Fibroblast of lung (primary cell): ENCODE results near the gene EFCAB5. TPM values are rescaled to one million over a fixed set of nuclear protein-coding genes. Genes with fewer than 3 reads are reported as not detected.

Experiments
- DNase-seq, 2 donors: peaks; one replicate each; pipeline versions ENCODE4 v3.0.0 to v3.0.0-alpha.2; 2010; ENCODE audit warnings: low read depth in 2 of 2
- H2AFZ ChIP-seq: 2 replicates; pipeline ENCODE4 v1.5.1; 2012; ENCODE audit warnings: low read length, control low read depth, inconsistent platforms
- H3K27ac ChIP-seq: 2 replicates; pipeline ENCODE4 v1.5.1; 2011; ENCODE audit warnings: low read length, control low read depth; ENCODE audit not compliant: insufficient read depth
- H3K27me3 ChIP-seq: 2 replicates; pipeline ENCODE4 v1.5.1; 2011; ENCODE audit warnings: mild to moderate bottlenecking, low read length; ENCODE audit not compliant: control insufficient read depth, insufficient read depth
- H3K36me3 ChIP-seq: 2 replicates; pipeline ENCODE4 v1.5.1; 2011; ENCODE audit warnings: low read length; ENCODE audit not compliant: control insufficient read depth, insufficient read depth
- H3K4me1 ChIP-seq: 2 replicates; pipeline ENCODE4 v1.5.1; 2011; ENCODE audit warnings: low read length; ENCODE audit not compliant: control insufficient read depth, insufficient read depth; ENCODE audit errors: extremely low read depth
- H3K4me2 ChIP-seq: 2 replicates; pipeline ENCODE4 v1.5.1; 2011; ENCODE audit warnings: low read length, control low read depth; ENCODE audit not compliant: insufficient read depth; ENCODE audit errors: extremely low read depth
- H3K4me3 ChIP-seq, 4 experiments: fragments of 200-600 bp in 1 of 4; sonication (generic) in 1 of 4; replicated peaks in 1 of 4; 2 replicates each; pipeline ENCODE4 v1.5.1; 2011 to 2016; ENCODE audit warnings: low read length in 4 of 4, low read depth in 3 of 4, mild to moderate bottlenecking in 3 of 4, control low read depth in 2 of 4, inconsistent platforms in 1 of 4, mixed read lengths in 1 of 4; ENCODE audit not compliant: insufficient read depth in 1 of 4; ENCODE audit errors: control extremely low read depth in 1 of 4
- H3K79me2 ChIP-seq: 2 replicates; pipeline ENCODE4 v1.5.1; 2012; ENCODE audit warnings: mild to moderate bottlenecking, low read length, inconsistent platforms; ENCODE audit not compliant: control insufficient read depth, insufficient read depth
- H3K9ac ChIP-seq: 2 replicates; pipeline ENCODE4 v1.5.1; 2011; ENCODE audit warnings: mild to moderate bottlenecking, low read length, control low read depth; ENCODE audit not compliant: insufficient read depth
- H3K9me3 ChIP-seq: 2 replicates; pipeline ENCODE4 v1.5.1; 2012; ENCODE audit warnings: low read depth, low read length; ENCODE audit not compliant: control insufficient read depth, insufficient read depth
- H4K20me1 ChIP-seq: 2 replicates; pipeline ENCODE4 v1.5.1; 2011; ENCODE audit warnings: low read length; ENCODE audit not compliant: control insufficient read depth, insufficient read depth; ENCODE audit errors: extremely low read depth
- EZH2 ChIP-seq: IDR thresholded peaks from 2 replicates; pipeline ENCODE4 v1.5.1; 2012; ENCODE audit warnings: low read length, control low read depth, mild to moderate bottlenecking; ENCODE audit errors: missing control alignments
- polyA plus RNA-seq, 2 donors: library from polyadenylated mRNA; depleted of rRNA in 1 of 2; stranded (reverse) in 1 of 2; unstranded in 1 of 2; fragments of >200 nt; gene quantifications; 2 replicates each; pipeline ENCODE4 v1.2.1, GENCODE V29; 2011 to 2012; ENCODE audit warnings: missing spikeins in 1 of 2
- total RNA-seq: library from RNA; depleted of rRNA; stranded (reverse); fragments of >200 nt; gene quantifications from 2 replicates; pipeline ENCODE4 v1.2.1, GENCODE V29; 2014
- TF ChIP-seq, protein P1 (sequence below), 2 donors: IDR thresholded peaks in 1 of 2; conservative IDR thresholded peaks in 1 of 2; 1 replicate in 1 of 2; 2 replicates in 1 of 2; pipeline ENCODE4 v1.5.1; 2011 to 2012; ENCODE audit warnings: low read length in 2 of 2, control low read depth in 1 of 2, inconsistent platforms in 1 of 2, low read depth in 1 of 2, mild to moderate bottlenecking in 1 of 2

Gene EFCAB5
- total and polyA plus RNA-seq, 2 donors (not counting 1 experiment from before 2014, with no cell fraction given): 0.14 to 0.66 TPM

DNA sequence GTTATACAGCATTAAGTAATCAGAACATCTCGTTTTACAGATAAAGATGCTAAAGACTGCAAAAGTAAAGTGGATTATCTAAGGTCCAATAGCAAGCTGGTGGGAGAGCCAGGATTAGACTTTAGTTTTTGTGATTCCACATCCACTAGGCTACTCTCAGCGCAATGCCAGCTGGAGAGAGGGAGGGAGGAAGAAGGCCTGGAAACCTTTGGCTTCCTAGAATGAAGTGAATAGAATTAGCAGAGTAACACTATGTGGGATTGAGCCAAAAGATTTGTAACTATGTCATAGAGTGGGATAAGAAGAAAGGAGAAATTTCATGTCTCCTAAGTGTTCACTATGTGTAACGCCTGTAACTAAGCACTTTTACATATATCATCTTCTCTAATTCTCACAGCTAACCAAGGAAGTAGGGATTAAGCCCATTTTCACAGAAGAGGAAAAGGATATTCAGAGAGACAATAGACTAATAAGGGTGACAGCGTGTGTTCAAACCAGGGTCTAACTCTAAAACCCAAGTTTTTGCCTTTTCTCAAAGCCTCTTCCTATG, 149.8 kb downstream of the EFCAB5 start:
- Histone ChIP-seq H3K27ac (no peak overlapping the region), H3K4me3 (no peak overlapping the region), H3K4me1 (peaks cover 5% of the 10 kb centered on the region), H2AFZ (no peak overlapping the region), H3K36me3 (no peaks in the 10 kb centered on the region), H3K4me2 (no peak overlapping the region), H3K9me3 (no peaks in the 10 kb centered on the region), H3K9ac (no peak overlapping the region), H4K20me1 (no peaks in the 10 kb centered on the region), H3K27me3 (no peaks in the 10 kb centered on the region), H3K79me2 (no peaks in the 10 kb centered on the region)
- DNase-seq: peak in 1 of 2 donors; percentile 19
- no peak for TF ChIP-seq EZH2
- TF ChIP-seq, protein P1, sequence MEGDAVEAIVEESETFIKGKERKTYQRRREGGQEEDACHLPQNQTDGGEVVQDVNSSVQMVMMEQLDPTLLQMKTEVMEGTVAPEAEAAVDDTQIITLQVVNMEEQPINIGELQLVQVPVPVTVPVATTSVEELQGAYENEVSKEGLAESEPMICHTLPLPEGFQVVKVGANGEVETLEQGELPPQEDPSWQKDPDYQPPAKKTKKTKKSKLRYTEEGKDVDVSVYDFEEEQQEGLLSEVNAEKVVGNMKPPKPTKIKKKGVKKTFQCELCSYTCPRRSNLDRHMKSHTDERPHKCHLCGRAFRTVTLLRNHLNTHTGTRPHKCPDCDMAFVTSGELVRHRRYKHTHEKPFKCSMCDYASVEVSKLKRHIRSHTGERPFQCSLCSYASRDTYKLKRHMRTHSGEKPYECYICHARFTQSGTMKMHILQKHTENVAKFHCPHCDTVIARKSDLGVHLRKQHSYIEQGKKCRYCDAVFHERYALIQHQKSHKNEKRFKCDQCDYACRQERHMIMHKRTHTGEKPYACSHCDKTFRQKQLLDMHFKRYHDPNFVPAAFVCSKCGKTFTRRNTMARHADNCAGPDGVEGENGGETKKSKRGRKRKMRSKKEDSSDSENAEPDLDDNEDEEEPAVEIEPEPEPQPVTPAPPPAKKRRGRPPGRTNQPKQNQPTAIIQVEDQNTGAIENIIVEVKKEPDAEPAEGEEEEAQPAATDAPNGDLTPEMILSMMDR (conservative IDR thresholded peaks at IDR 0.05 in 1 of 2, IDR thresholded peaks at IDR 0.05 in 1 of 2; ENCODE audit: low read depth in 1 of 2, low read length in 2 of 2): no peak

DNA sequence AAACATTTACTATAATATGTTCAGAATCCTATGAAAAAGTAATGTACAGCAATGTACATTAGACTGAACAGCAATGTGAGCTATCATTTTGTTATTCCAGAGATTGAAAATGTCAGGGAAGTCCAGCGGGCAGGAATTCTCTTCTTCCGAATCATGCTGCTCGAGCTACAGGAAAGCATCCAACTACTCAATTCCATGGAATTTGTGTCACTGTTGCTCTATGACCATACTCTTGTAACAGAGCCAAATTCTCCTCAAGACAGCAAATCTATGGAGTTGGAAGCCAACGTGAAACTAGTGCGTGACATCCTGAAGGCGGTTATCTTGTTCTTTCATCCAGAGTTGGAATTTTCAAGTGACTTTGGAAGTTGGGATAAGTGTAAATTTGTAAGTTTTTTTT, 150.3 kb downstream of the EFCAB5 start:
- Histone ChIP-seq H3K27ac (no peak overlapping the region), H2AFZ (no peak overlapping the region), H3K9me3 (no peaks in the 10 kb centered on the region), H3K4me3 (no peak overlapping the region), H3K79me2 (no peaks in the 10 kb centered on the region), H3K4me1 (peaks cover 5% of the 10 kb centered on the region), H4K20me1 (no peaks in the 10 kb centered on the region), H3K9ac (no peak overlapping the region), H3K36me3 (no peaks in the 10 kb centered on the region), H3K4me2 (peak overlapping the region; percentile 48), H3K27me3 (no peaks in the 10 kb centered on the region)
- peak; percentile 72 to 94 for DNase-seq
- TF ChIP-seq, protein P1 (conservative IDR thresholded peaks at IDR 0.05 in 1 of 2, IDR thresholded peaks at IDR 0.05 in 1 of 2; ENCODE audit: low read depth in 1 of 2, low read length in 2 of 2): no peak
- no peak for TF ChIP-seq EZH2

DNA sequence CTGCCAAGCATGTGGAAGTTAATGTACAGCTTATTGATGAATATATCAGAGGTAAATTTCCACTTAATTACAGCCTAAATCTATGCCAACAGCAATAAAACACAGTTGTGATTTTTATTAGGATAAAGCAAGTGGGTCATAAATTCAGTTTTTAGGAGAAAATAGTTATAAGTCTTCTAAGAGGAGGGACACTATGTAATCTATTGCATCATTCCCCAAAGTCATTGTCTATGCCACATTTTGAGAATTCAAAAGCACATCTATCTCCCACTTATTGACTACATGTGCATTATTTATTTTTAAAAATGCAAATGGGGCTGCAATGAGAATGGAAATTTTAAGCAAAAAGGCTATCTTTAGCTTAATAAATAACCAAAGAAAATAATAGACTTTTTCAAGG, 151.5 kb downstream of the EFCAB5 start:
- DNase-seq: no peak
- no peaks in the 10 kb centered on the region for H4K20me1 ChIP-seq
- no peaks in the 10 kb centered on the region for H3K9me3 ChIP-seq
- H3K27ac ChIP-seq: no peak overlapping the region
- TF ChIP-seq, protein P1 (conservative IDR thresholded peaks at IDR 0.05 in 1 of 2, IDR thresholded peaks at IDR 0.05 in 1 of 2; ENCODE audit: low read depth in 1 of 2, low read length in 2 of 2): no peak
- TF ChIP-seq EZH2: no peak
- no peaks in the 10 kb centered on the region for H3K36me3 ChIP-seq
- H3K4me1 ChIP-seq: peaks cover 5% of the 10 kb centered on the region
- H2AFZ ChIP-seq: no peak overlapping the region
- no peak overlapping the region for H3K9ac ChIP-seq
- no peaks in the 10 kb centered on the region for H3K79me2 ChIP-seq
- no peak overlapping the region for H3K4me2 ChIP-seq
- no peak overlapping the region for H3K4me3 ChIP-seq
- no peaks in the 10 kb centered on the region for H3K27me3 ChIP-seq
